Spleen (tissue), 11 donors: ENCODE measurements around the gene CDC42BPA. TPM values are rescaled to one million over a fixed set of nuclear protein-coding genes. Genes with fewer than 3 reads are reported as not detected.
A peak's percentile ranks its signal among the peaks of the same experiment; 100 is the strongest.

Source experiments
- DNase-seq: peaks from one replicate; pipeline ENCODE4 v3.0.0-alpha.2; 2020
- H3K27ac ChIP-seq, 8 donors: fragments of 200-600 bp; sonication (generic) in 7 of 8; 1 replicate in 4 of 8; 2 replicates in 4 of 8; pipeline versions ENCODE4 v1.5.0 to v1.8.0; 2016 to 2021; ENCODE audit warnings: inconsistent platforms in 4 of 8, mild to moderate bottlenecking in 4 of 8, moderate library complexity in 1 of 8
- H3K27me3 ChIP-seq, 7 donors: fragments of 200-600 bp; sonication (generic) in 6 of 7; replicated peaks in 1 of 7; 1 replicate in 4 of 7; 2 replicates in 3 of 7; pipeline versions ENCODE4 v1.5.0 to v1.8.0; 2016 to 2021; ENCODE audit warnings: inconsistent platforms in 3 of 7, mild to moderate bottlenecking in 1 of 7
- H3K36me3 ChIP-seq, 6 donors: fragments of 200-600 bp; sonication (generic) in 5 of 6; 1 replicate in 4 of 6; 2 replicates in 2 of 6; pipeline versions ENCODE4 v1.5.0 to v1.8.0; 2016 to 2021; ENCODE audit warnings: inconsistent platforms in 2 of 6
- H3K4me1 ChIP-seq, 6 donors: fragments of 200-600 bp; sonication (generic) in 5 of 6; 1 replicate in 3 of 6; 2 replicates in 3 of 6; pipeline versions ENCODE4 v1.5.0 to v1.8.0; 2016 to 2021; ENCODE audit warnings: inconsistent platforms in 3 of 6
- H3K4me3 ChIP-seq, 8 donors: fragments of 200-600 bp; sonication (generic) in 7 of 8; 1 replicate in 4 of 8; 2 replicates in 4 of 8; pipeline versions ENCODE4 v1.5.0 to v1.8.0; 2016 to 2021; ENCODE audit warnings: inconsistent platforms in 4 of 8, mild to moderate bottlenecking in 4 of 8, moderate library complexity in 2 of 8
- H3K9me3 ChIP-seq, 8 donors: fragments of 200-600 bp; sonication (generic) in 7 of 8; 1 replicate in 4 of 8; 2 replicates in 4 of 8; pipeline versions ENCODE4 v1.5.0 to v1.8.0; 2016 to 2021; ENCODE audit warnings: inconsistent platforms in 4 of 8
- CTCF ChIP-seq, 11 experiments: fragments of 200-600 bp in 7 of 11; fragments of 450-650 bp in 4 of 11; sonication (generic) in 4 of 11; IDR thresholded peaks in 8 of 11; conservative IDR thresholded peaks in 3 of 11; 1 replicate in 7 of 11; 2 replicates in 4 of 11; pipeline versions ENCODE4 v1.4.0 to v1.8.0; 2016 to 2021; ENCODE audit warnings: antibody characterized with exemption in 11 of 11, inconsistent platforms in 4 of 11, mild to moderate bottlenecking in 1 of 11
- POLR2A ChIP-seq, 3 donors: fragments of 450-650 bp; IDR thresholded peaks; one replicate each; pipeline ENCODE4 v1.5.1; 2017; ENCODE audit warnings: antibody characterized with exemption in 3 of 3, mild to moderate bottlenecking in 1 of 3
- POLR2AphosphoS5 ChIP-seq, 3 donors: sonication (generic); formaldehyde crosslinking; IDR thresholded peaks; one replicate each; pipeline ENCODE4 v1.5.1; 2017; ENCODE audit warnings: antibody characterized with exemption in 3 of 3
- WGBS, 5 donors: extraction: QIAGEN DNeasy Blood & Tissue Kit in 3 of 5; methylation state at CpG; one replicate each; pipeline versions ENCODE4 v1.1.5 to v1.1.7; 2013 to 2018; 5-methylcytosine and 5-hydroxymethylcytosine counted together
- intact Hi-C: fragments of 100-400 bp; cut with DNase I; formaldehyde crosslinking; loops from one replicate; pipeline ENCODE4 v1.15.0; 2023; ENCODE audit warnings: low total_unique reads
- polyA plus RNA-seq, 3 donors: library from polyadenylated mRNA; stranded (reverse); fragments of 200-250 nt; gene quantifications; one replicate each; pipeline ENCODE4 v1.2.1, GENCODE V29; 2013
- total RNA-seq, 7 donors: library from RNA; depleted of rRNA in 3 of 7; stranded (reverse); fragments of >200 nt in 3 of 7; fragmentation: NEBNext Ultra II Directional in 4 of 7; extraction: Animal tissue kit (Norgen Biotek cat#: 25700) in 4 of 7; gene quantifications; one replicate each; pipeline versions ENCODE4 v1.1.0 to v1.2.1, GENCODE V29; 2016 to 2021
- donor health status: healthy with polysubstance abuse.
- donor health status: DM: no; HTN: no; CAD: no; lungs with moderate emphysema.
- donor health status: DM: no; HTN: no; CAD: no.
- donor health status: Bipolar disorder and iron deficiency.
- donor health status: healthy.
- donor health status: DM: no; HTN: no; CAD: no.
- donor health status: DM: yes; HTN: yes; CAD: no.

The CDC42BPA gene
- total and polyA plus RNA-seq, 10 donors, result 1.1 to 36.4 (median 27.6) TPM

- Histone ChIP-seq H3K27me3 (no peaks in the 10 kb centered on the region), H3K4me1 (peaks cover 0 to 21% (median 1%) of the 10 kb centered on the region in 6 donors), H3K36me3 (peaks cover 0 to 95% (median 48%) of the 10 kb centered on the region in 6 donors), H3K9me3 (no peaks in the 10 kb centered on the region), H3K4me3 (no peak overlapping the region), H3K27ac (no peak overlapping the region)
- 84 to 88% (median 85%) methylated on average over 14 to 26 of the region's 26 CpGs for WGBS, 5 donors
- peak; percentile 71 for DNase-seq
- no peak for TF ChIP-seq CTCF (IDR thresholded peaks at IDR 0.05 in 8 of 11, conservative IDR thresholded peaks at IDR 0.05 in 3 of 11)
- no peak for TF ChIP-seq POLR2A (IDR thresholded peaks at IDR 0.05)
- peak in 2 of 3 donors; percentile 8 to 64 for TF ChIP-seq POLR2AphosphoS5 (IDR thresholded peaks at IDR 0.05)
- intact Hi-C loops, result no loop called here
Measured at GRCh38 chr1:226980565-226981385, 337.5 kb downstream of the CDC42BPA start.

- DNase-seq, result peak; percentile 60
- Histone ChIP-seq H3K4me1 (peaks cover 0 to 22% (median 3%) of the 10 kb centered on the region in 6 donors), H3K27ac (no peak overlapping the region), H3K36me3 (peaks cover 0 to 95% (median 43%) of the 10 kb centered on the region in 6 donors), H3K9me3 (no peaks in the 10 kb centered on the region), H3K4me3 (no peak overlapping the region), H3K27me3 (no peaks in the 10 kb centered on the region)
- TF ChIP-seq POLR2AphosphoS5 (IDR thresholded peaks at IDR 0.05) (no peak), CTCF (IDR thresholded peaks at IDR 0.05 in 8 of 11, conservative IDR thresholded peaks at IDR 0.05 in 3 of 11) (no peak)
- intact Hi-C loops, result no loop called here
- WGBS, 5 donors, result 83 to 99% (median 96%) methylated on average over 1 to 4 of the region's 4 CpGs
Measured at GRCh38 chr1:226980122-226980560, 338.2 kb downstream of the CDC42BPA start.

- H3K4me1 ChIP-seq, result peaks cover 0 to 27% (median 8%) of the 10 kb centered on the region in 6 donors
- TF ChIP-seq POLR2A (IDR thresholded peaks at IDR 0.05) (no peak), CTCF (IDR thresholded peaks at IDR 0.05 in 8 of 11, conservative IDR thresholded peaks at IDR 0.05 in 3 of 11) (no peak), POLR2AphosphoS5 (IDR thresholded peaks at IDR 0.05) (no peak)
- H3K27me3 ChIP-seq, result no peaks in the 10 kb centered on the region
- H3K27ac ChIP-seq, result no peak overlapping the region
- H3K4me3 ChIP-seq, result no peak overlapping the region
- peak; percentile 72 for DNase-seq
- intact Hi-C loops, result no loop called here
- 73 to 91% (median 88%) methylated on average over 10 to 12 of the region's 12 CpGs for WGBS, 5 donors
- peaks cover 0 to 95% (median 39%) of the 10 kb centered on the region in 6 donors for H3K36me3 ChIP-seq
- H3K9me3 ChIP-seq, result no peaks in the 10 kb centered on the region
Measured at GRCh38 chr1:226979517-226980121, 338.7 kb downstream of the CDC42BPA start.

GRCh38 chr1:226979115-226979516, 339.2 kb downstream of the CDC42BPA start:
- Histone ChIP-seq H3K4me1 (peaks cover 0 to 32% (median 13%) of the 10 kb centered on the region in 6 donors), H3K36me3 (peaks cover 0 to 95% (median 34%) of the 10 kb centered on the region in 6 donors), H3K9me3 (no peaks in the 10 kb centered on the region), H3K27me3 (no peaks in the 10 kb centered on the region), H3K27ac (no peak overlapping the region), H3K4me3 (no peak overlapping the region)
- intact Hi-C loops, result no loop called here
- 91 to 94% (median 92%) methylated on average over 2 to 15 of the region's 15 CpGs; no CpG with 5 or more reads in 1 of the 5 donors for WGBS, 5 donors
- DNase-seq, result peak; percentile 67
- TF ChIP-seq CTCF (IDR thresholded peaks at IDR 0.05 in 8 of 11, conservative IDR thresholded peaks at IDR 0.05 in 3 of 11), result no peak
